Neural cell (in vitro differentiated cells): ENCODE results near the gene NCBP1. TPM values are rescaled to one million over a fixed set of nuclear protein-coding genes. Genes with fewer than 3 reads are reported as not detected.

Experiments used
- H2AFZ ChIP-seq: fragments of 200-600, 300-800 bp; sonication (generic), shearing (Covaris generic); 2 replicates; pipeline ENCODE4 v1.6.0; 2014; ENCODE audit warnings: low read depth, mild to moderate bottlenecking, antibody characterized with exemption, low read length, moderate library complexity
- H3F3A ChIP-seq: fragments of 200-600 bp; shearing (Covaris generic); 2 replicates; pipeline ENCODE4 v1.6.1; 2016; ENCODE audit warnings: mild to moderate bottlenecking, moderate library complexity, mixed read lengths, antibody characterized with exemption, low read length; ENCODE audit not compliant: insufficient read depth, poor library complexity, severe bottlenecking
- H3K27ac ChIP-seq: fragments of 200-600, 300-800 bp; sonication (generic), shearing (Covaris generic); 2 replicates; pipeline ENCODE4 v1.5.1; 2014; ENCODE audit warnings: mild to moderate bottlenecking, low read length, moderate library complexity
- H3K27me3 ChIP-seq: fragments of 300-800, 200-600 bp; sonication (generic), shearing (Covaris generic); 2 replicates; pipeline ENCODE4 v1.6.0; 2014; ENCODE audit warnings: mild to moderate bottlenecking, low read depth, low read length, moderate library complexity; ENCODE audit not compliant: insufficient read depth
- H3K36me3 ChIP-seq: fragments of 300-800, 200-600 bp; sonication (generic), shearing (Covaris generic); 2 replicates; pipeline ENCODE4 v1.5.1; 2014; ENCODE audit warnings: mild to moderate bottlenecking, antibody characterized with exemption, low read length, moderate library complexity; ENCODE audit not compliant: insufficient read depth
- H3K4me2 ChIP-seq: fragments of 300-800, 200-600 bp; sonication (generic), shearing (Covaris generic); 2 replicates; pipeline ENCODE4 v1.6.0; 2014; ENCODE audit warnings: mild to moderate bottlenecking, low read length
- H3K4me3 ChIP-seq: fragments of 300-800, 200-600 bp; sonication (generic), shearing (Covaris generic); 2 replicates; pipeline ENCODE4 v1.5.1; 2014; ENCODE audit warnings: mild to moderate bottlenecking, low read length, moderate library complexity
- H3K79me2 ChIP-seq: fragments of 200-600 bp; shearing (Covaris generic); replicated peaks from 2 replicates; pipeline ENCODE4 v1.6.0; 2014; ENCODE audit warnings: mild to moderate bottlenecking, low read length, moderate library complexity; ENCODE audit not compliant: insufficient read depth
- H3K9ac ChIP-seq: fragments of 300-800, 200-600 bp; sonication (generic), shearing (Covaris generic); 2 replicates; pipeline ENCODE4 v1.6.1; 2016; ENCODE audit warnings: mild to moderate bottlenecking, low read length, mixed read lengths
- H3K9me2 ChIP-seq: fragments of 200-600 bp; shearing (Covaris generic); 2 replicates; pipeline ENCODE4 v1.6.1; 2016; ENCODE audit warnings: mild to moderate bottlenecking, low read length, mixed read lengths; ENCODE audit not compliant: insufficient read depth
- H3K9me3 ChIP-seq: fragments of 200-600, 300-800 bp; sonication (generic), shearing (Covaris generic); 2 replicates; pipeline ENCODE4 v1.6.1; 2016; ENCODE audit warnings: mild to moderate bottlenecking, mixed run types, low read length, moderate library complexity, mixed read lengths
- H4K20me1 ChIP-seq: fragments of 200-600 bp; shearing (Covaris generic); 2 replicates; pipeline ENCODE4 v1.6.1; 2016; ENCODE audit warnings: mild to moderate bottlenecking, mixed run types; ENCODE audit not compliant: insufficient read depth
- EP300 ChIP-seq: fragments of 450-650 bp; conservative IDR thresholded peaks from 2 replicates; pipeline ENCODE4 v1.6.1; 2014; ENCODE audit warnings: antibody characterized with exemption, mild to moderate bottlenecking, moderate library complexity; ENCODE audit not compliant: poor library complexity, severe bottlenecking
- EZH2 ChIP-seq: fragments of 200-600, 300-800 bp; shearing (Covaris generic), sonication (generic); IDR thresholded peaks from 2 replicates; pipeline ENCODE4 v1.6.1; 2014; ENCODE audit warnings: antibody characterized with exemption, low read length, borderline replicate concordance, mild to moderate bottlenecking; ENCODE audit not compliant: insufficient read depth, poor library complexity, severe bottlenecking
- MXI1 ChIP-seq: fragments of 450-650 bp; conservative IDR thresholded peaks from 2 replicates; pipeline ENCODE4 v1.6.1; 2014; ENCODE audit warnings: antibody characterized with exemption, mild to moderate bottlenecking; ENCODE audit not compliant: poor library complexity, severe bottlenecking
- POLR2AphosphoS5 ChIP-seq: IDR thresholded peaks from 2 replicates; pipeline ENCODE4 v1.6.1; 2012
- RAD21 ChIP-seq: fragments of 450-650 bp; conservative IDR thresholded peaks from 2 replicates; pipeline ENCODE4 v1.6.1; 2014; ENCODE audit warnings: antibody characterized with exemption, mild to moderate bottlenecking, moderate library complexity
- SMC3 ChIP-seq: fragments of 450-650 bp; conservative IDR thresholded peaks from 2 replicates; pipeline ENCODE4 v1.6.1; 2014; ENCODE audit warnings: antibody characterized with exemption, mild to moderate bottlenecking, moderate library complexity; ENCODE audit not compliant: poor library complexity
- TAF1 ChIP-seq: IDR thresholded peaks from 2 replicates; pipeline ENCODE4 v1.6.1; 2012; ENCODE audit warnings: low read depth
- polyA plus RNA-seq: library from polyadenylated mRNA; depleted of rRNA; stranded (reverse); fragments of >200 nt; gene quantifications from 2 replicates; pipeline ENCODE4 v1.2.3, GENCODE V29; 2014
- TF ChIP-seq, protein P1 (sequence below): IDR thresholded peaks from 2 replicates; pipeline ENCODE4 v1.6.1; 2012; ENCODE audit warnings: borderline replicate concordance
- TF ChIP-seq, protein P2 (sequence below): fragments of 450-650 bp; IDR thresholded peaks from 2 replicates; pipeline ENCODE4 v1.5.1; 2014; ENCODE audit warnings: antibody characterized with exemption, mild to moderate bottlenecking, moderate library complexity; ENCODE audit not compliant: poor library complexity, severe bottlenecking

NCBP1 gene
- polyA plus RNA-seq, 1 donor from 2014 or later = 30.6 TPM

DNA sequence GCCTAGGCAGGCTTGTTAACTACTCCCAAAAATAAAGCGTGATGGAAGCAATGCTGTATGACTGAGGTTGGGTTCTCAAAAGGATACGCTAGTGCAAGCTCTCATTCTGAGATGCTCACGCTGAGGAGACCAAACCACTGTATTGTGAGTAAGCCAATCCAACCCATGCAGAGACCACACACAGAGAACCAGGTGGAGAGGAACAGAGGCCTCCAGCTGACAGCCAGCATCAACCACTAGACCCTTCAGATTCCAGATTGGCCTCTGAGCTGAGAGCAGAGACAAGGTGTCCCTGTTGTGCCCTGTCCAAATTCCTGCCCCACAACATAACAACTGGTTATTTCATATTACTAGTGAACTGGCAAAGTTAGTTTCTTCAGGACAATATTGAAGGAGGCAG is 5.0 kb upstream of the NCBP1 start:
- TF ChIP-seq TAF1 (no peak), SMC3 (no peak), POLR2AphosphoS5 (no peak), EP300 (no peak), RAD21 (no peak), EZH2 (no peak), MXI1 (no peak)
- TF ChIP-seq, protein P1, sequence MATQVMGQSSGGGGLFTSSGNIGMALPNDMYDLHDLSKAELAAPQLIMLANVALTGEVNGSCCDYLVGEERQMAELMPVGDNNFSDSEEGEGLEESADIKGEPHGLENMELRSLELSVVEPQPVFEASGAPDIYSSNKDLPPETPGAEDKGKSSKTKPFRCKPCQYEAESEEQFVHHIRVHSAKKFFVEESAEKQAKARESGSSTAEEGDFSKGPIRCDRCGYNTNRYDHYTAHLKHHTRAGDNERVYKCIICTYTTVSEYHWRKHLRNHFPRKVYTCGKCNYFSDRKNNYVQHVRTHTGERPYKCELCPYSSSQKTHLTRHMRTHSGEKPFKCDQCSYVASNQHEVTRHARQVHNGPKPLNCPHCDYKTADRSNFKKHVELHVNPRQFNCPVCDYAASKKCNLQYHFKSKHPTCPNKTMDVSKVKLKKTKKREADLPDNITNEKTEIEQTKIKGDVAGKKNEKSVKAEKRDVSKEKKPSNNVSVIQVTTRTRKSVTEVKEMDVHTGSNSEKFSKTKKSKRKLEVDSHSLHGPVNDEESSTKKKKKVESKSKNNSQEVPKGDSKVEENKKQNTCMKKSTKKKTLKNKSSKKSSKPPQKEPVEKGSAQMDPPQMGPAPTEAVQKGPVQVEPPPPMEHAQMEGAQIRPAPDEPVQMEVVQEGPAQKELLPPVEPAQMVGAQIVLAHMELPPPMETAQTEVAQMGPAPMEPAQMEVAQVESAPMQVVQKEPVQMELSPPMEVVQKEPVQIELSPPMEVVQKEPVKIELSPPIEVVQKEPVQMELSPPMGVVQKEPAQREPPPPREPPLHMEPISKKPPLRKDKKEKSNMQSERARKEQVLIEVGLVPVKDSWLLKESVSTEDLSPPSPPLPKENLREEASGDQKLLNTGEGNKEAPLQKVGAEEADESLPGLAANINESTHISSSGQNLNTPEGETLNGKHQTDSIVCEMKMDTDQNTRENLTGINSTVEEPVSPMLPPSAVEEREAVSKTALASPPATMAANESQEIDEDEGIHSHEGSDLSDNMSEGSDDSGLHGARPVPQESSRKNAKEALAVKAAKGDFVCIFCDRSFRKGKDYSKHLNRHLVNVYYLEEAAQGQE = no peak
- TF ChIP-seq, protein P2, sequence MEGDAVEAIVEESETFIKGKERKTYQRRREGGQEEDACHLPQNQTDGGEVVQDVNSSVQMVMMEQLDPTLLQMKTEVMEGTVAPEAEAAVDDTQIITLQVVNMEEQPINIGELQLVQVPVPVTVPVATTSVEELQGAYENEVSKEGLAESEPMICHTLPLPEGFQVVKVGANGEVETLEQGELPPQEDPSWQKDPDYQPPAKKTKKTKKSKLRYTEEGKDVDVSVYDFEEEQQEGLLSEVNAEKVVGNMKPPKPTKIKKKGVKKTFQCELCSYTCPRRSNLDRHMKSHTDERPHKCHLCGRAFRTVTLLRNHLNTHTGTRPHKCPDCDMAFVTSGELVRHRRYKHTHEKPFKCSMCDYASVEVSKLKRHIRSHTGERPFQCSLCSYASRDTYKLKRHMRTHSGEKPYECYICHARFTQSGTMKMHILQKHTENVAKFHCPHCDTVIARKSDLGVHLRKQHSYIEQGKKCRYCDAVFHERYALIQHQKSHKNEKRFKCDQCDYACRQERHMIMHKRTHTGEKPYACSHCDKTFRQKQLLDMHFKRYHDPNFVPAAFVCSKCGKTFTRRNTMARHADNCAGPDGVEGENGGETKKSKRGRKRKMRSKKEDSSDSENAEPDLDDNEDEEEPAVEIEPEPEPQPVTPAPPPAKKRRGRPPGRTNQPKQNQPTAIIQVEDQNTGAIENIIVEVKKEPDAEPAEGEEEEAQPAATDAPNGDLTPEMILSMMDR = no peak
- Histone ChIP-seq H2AFZ (no peak overlapping the region), H3K36me3 (peaks cover 6% of the 10 kb centered on the region), H3K9me2 (no peaks in the 10 kb centered on the region), H3K4me3 (no peak overlapping the region), H3K9ac (no peak overlapping the region), H3F3A (peaks cover 7% of the 10 kb centered on the region), H3K27ac (no peak overlapping the region), H3K79me2 (peaks cover 61% of the 10 kb centered on the region), H3K27me3 (no peaks in the 10 kb centered on the region), H3K4me2 (no peak overlapping the region), H3K9me3 (no peaks in the 10 kb centered on the region), H4K20me1 (no peaks in the 10 kb centered on the region)

DNA sequence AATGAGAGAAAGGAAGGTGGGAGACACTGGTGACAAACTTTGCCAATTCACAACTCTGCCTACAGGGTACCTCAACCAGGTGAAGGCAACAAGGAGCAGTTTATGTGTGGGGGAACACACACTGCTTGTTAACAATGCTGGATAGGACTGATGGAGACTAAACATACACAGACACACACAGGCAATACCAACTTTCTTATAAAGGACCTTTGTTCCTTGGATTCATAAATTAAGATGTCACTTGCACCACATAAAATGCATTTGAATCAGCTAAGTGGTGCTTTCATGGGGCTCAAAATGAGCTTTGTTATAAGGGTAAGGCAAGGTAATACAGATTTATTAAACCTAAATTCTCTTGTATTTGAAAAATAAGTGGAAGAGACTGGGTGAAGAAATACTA is 4.5 kb upstream of the NCBP1 start:
- Histone ChIP-seq H3K27me3 (no peaks in the 10 kb centered on the region), H4K20me1 (no peaks in the 10 kb centered on the region), H3K4me2 (no peak overlapping the region), H3K9me3 (no peaks in the 10 kb centered on the region), H3K27ac (no peak overlapping the region), H3F3A (peaks cover 7% of the 10 kb centered on the region), H2AFZ (no peak overlapping the region), H3K9me2 (no peaks in the 10 kb centered on the region), H3K36me3 (peaks cover 3% of the 10 kb centered on the region), H3K9ac (no peak overlapping the region), H3K4me3 (no peak overlapping the region), H3K79me2 (peaks cover 62% of the 10 kb centered on the region)
- TF ChIP-seq EP300 (no peak), EZH2 (no peak), MXI1 (no peak), RAD21 (no peak), TAF1 (no peak), POLR2AphosphoS5 (no peak), SMC3 (no peak)
- TF ChIP-seq, protein P1 = no peak
- TF ChIP-seq, protein P2 = no peak
